ENCODE measurements around the gene ZNF503. TPM values are rescaled to one million over a fixed set of nuclear protein-coding genes. Genes with fewer than 3 reads are reported as not detected.

Gene ZNF503
- total RNA-seq, 1 experiment from 2014 or later = 1.5 TPM

DNA sequence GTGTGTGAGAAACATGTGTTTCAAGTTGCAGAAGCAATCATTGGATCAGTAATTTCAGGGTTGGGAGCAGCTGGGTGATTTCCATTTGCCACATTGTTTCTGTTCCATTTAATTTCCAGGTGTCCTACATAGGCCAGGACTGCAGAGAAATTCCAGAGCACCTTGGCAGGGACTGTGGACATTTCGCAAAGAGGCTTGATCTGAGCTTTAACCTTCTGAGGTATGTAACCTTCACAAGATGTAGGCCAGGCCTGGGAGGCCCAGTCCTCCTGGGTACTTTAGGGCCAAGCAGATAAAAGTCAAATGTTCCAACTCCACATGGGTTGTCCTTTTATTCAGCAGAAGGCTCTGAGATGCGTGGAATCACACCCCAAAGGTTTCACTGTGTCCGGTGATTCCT is 36.7 kb upstream of the ZNF503 start:
- H3K4me3 ChIP-seq = no peak overlapping the region
- no peaks in the 10 kb centered on the region for H3K79me2 ChIP-seq (ENCODE audit: low read depth)
- no peak overlapping the region for H2AFZ ChIP-seq
- H3K36me3 ChIP-seq (ENCODE audit: low read depth) = no peaks in the 10 kb centered on the region
- intact Hi-C loops (cut with micrococcal nuclease; ENCODE audit: unreplicated experiment) = no loop called here
- no peaks in the 10 kb centered on the region for H3F3A ChIP-seq (ENCODE audit: insufficient read depth, low read depth)
- H3K4me2 ChIP-seq = no peak overlapping the region
- CTCF ChIA-PET = no interaction called here
- H3K9me2 ChIP-seq (ENCODE audit: insufficient read depth) = no peaks in the 10 kb centered on the region
- no peaks in the 10 kb centered on the region for H4K20me1 ChIP-seq (ENCODE audit: insufficient read depth)
- H3K4me1 ChIP-seq (replicated peaks; ENCODE audit: insufficient read depth) = no peaks in the 10 kb centered on the region
- no peak overlapping the region for H3K27ac ChIP-seq
- TF ChIP-seq, protein P1, sequence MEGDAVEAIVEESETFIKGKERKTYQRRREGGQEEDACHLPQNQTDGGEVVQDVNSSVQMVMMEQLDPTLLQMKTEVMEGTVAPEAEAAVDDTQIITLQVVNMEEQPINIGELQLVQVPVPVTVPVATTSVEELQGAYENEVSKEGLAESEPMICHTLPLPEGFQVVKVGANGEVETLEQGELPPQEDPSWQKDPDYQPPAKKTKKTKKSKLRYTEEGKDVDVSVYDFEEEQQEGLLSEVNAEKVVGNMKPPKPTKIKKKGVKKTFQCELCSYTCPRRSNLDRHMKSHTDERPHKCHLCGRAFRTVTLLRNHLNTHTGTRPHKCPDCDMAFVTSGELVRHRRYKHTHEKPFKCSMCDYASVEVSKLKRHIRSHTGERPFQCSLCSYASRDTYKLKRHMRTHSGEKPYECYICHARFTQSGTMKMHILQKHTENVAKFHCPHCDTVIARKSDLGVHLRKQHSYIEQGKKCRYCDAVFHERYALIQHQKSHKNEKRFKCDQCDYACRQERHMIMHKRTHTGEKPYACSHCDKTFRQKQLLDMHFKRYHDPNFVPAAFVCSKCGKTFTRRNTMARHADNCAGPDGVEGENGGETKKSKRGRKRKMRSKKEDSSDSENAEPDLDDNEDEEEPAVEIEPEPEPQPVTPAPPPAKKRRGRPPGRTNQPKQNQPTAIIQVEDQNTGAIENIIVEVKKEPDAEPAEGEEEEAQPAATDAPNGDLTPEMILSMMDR (conservative IDR thresholded peaks at IDR 0.05) = no peak
- TF ChIP-seq EZH2 (IDR thresholded peaks at IDR 0.05; ENCODE audit: low read depth) = no peak
- POLR2A ChIA-PET (ENCODE audit: unreplicated experiment) = no interaction called here
- H3K9me3 ChIP-seq (ENCODE audit: insufficient read depth, low read depth) = peaks cover 11% of the 10 kb centered on the region; the same call in 1 of the 2 replicates
- BruUV-seq (replicated peaks) = no TSS peak
- no peak for DNase-seq
- H3K27me3 ChIP-seq (ENCODE audit: insufficient read depth, low read depth) = no peaks in the 10 kb centered on the region

DNA sequence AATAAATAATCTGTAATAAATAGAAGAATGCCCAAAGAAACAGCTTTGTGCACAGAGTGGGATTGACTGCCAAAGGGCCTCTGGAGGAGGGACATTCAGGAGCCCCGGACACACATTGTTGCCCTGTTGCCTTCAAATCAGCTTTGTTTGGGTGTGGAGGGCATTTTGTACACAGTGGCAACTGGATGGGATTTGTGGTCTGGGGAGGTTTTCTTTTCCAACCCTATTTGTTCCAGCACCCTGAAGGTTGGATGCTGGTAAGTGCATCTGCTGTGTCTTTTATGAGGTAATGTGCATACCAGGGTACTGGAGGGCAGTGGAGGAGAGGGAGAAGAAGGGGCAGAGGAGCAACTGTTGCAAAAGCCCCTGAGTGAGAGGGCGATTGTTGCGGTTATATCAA is 36.1 kb upstream of the ZNF503 start:
- no peaks in the 10 kb centered on the region for H4K20me1 ChIP-seq (ENCODE audit: insufficient read depth)
- H3K4me3 ChIP-seq = no peak overlapping the region
- H3K36me3 ChIP-seq (ENCODE audit: low read depth) = no peaks in the 10 kb centered on the region
- no TSS peak for BruUV-seq (replicated peaks)
- H3K27ac ChIP-seq = no peak overlapping the region
- H3K9me3 ChIP-seq (ENCODE audit: insufficient read depth, low read depth) = peaks cover 7% of the 10 kb centered on the region; the same call in 1 of the 2 replicates
- TF ChIP-seq, protein P1 (conservative IDR thresholded peaks at IDR 0.05) = no peak
- TF ChIP-seq EZH2 (IDR thresholded peaks at IDR 0.05; ENCODE audit: low read depth) = no peak
- H3K9me2 ChIP-seq (ENCODE audit: insufficient read depth) = no peaks in the 10 kb centered on the region
- H3F3A ChIP-seq (ENCODE audit: insufficient read depth, low read depth) = no peaks in the 10 kb centered on the region
- H3K27me3 ChIP-seq (ENCODE audit: insufficient read depth, low read depth) = no peaks in the 10 kb centered on the region
- ChIA-PET CTCF (no interaction called here), POLR2A (ENCODE audit: unreplicated experiment) (no interaction called here)
- H3K4me2 ChIP-seq = no peak overlapping the region
- H3K4me1 ChIP-seq (replicated peaks; ENCODE audit: insufficient read depth) = no peaks in the 10 kb centered on the region
- intact Hi-C loops (cut with micrococcal nuclease; ENCODE audit: unreplicated experiment) = no loop called here
- DNase-seq = no peak
- no peaks in the 10 kb centered on the region for H3K79me2 ChIP-seq (ENCODE audit: low read depth)
- H2AFZ ChIP-seq = no peak overlapping the region

DNA sequence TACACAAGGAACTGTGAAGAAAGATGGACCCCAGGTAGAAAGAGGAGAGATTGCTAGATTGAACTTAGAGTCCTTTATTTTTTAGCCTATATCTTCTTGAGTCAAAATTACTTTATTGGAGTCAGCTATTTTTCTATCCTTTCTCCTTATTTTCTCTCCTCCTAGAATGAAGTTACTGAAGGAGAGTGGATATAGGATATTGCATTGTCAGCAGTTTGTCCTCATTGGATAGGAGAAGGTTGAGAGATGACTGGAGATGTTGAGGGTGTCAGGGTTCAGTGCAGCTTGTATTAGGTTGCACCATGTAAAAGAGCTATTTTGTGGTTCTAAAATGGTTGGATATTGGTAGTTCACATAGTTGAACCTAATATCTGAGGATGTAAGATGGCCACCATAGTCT is 35.3 kb upstream of the ZNF503 start:
- intact Hi-C loops (cut with micrococcal nuclease; ENCODE audit: unreplicated experiment) = no loop called here
- no peak overlapping the region for H3K4me3 ChIP-seq
- TF ChIP-seq, protein P1 (conservative IDR thresholded peaks at IDR 0.05) = no peak
- no peak for TF ChIP-seq EZH2 (IDR thresholded peaks at IDR 0.05; ENCODE audit: low read depth)
- POLR2A ChIA-PET (ENCODE audit: unreplicated experiment) = no interaction called here
- no peaks in the 10 kb centered on the region for H3K36me3 ChIP-seq (ENCODE audit: low read depth)
- no peaks in the 10 kb centered on the region for H3K9me3 ChIP-seq (ENCODE audit: insufficient read depth, low read depth)
- no peak overlapping the region for H3K27ac ChIP-seq
- H2AFZ ChIP-seq = no peak overlapping the region
- no peak for DNase-seq
- H3K9me2 ChIP-seq (ENCODE audit: insufficient read depth) = no peaks in the 10 kb centered on the region
- H3F3A ChIP-seq (ENCODE audit: insufficient read depth, low read depth) = no peaks in the 10 kb centered on the region
- H3K4me1 ChIP-seq (replicated peaks; ENCODE audit: insufficient read depth) = peaks cover 3% of the 10 kb centered on the region; the same call in 1 of the 2 replicates
- no peaks in the 10 kb centered on the region for H3K27me3 ChIP-seq (ENCODE audit: insufficient read depth, low read depth)
- CTCF ChIA-PET = no interaction called here
- no peak overlapping the region for H3K4me2 ChIP-seq
- BruUV-seq (replicated peaks) = no TSS peak
- H4K20me1 ChIP-seq (ENCODE audit: insufficient read depth) = no peaks in the 10 kb centered on the region
- H3K79me2 ChIP-seq (ENCODE audit: low read depth) = no peaks in the 10 kb centered on the region
